ENCODE results near the gene FTCDNL1. TPM values are rescaled to one million over a fixed set of nuclear protein-coding genes. Genes with fewer than 3 reads are reported as not detected.

FTCDNL1 gene
- total and polyA plus RNA-seq, 2 of the 13 experiments (the other 11 are each of a cell fraction or from before 2014, with no cell fraction given): 0.98 to 1.4 TPM

DNA sequence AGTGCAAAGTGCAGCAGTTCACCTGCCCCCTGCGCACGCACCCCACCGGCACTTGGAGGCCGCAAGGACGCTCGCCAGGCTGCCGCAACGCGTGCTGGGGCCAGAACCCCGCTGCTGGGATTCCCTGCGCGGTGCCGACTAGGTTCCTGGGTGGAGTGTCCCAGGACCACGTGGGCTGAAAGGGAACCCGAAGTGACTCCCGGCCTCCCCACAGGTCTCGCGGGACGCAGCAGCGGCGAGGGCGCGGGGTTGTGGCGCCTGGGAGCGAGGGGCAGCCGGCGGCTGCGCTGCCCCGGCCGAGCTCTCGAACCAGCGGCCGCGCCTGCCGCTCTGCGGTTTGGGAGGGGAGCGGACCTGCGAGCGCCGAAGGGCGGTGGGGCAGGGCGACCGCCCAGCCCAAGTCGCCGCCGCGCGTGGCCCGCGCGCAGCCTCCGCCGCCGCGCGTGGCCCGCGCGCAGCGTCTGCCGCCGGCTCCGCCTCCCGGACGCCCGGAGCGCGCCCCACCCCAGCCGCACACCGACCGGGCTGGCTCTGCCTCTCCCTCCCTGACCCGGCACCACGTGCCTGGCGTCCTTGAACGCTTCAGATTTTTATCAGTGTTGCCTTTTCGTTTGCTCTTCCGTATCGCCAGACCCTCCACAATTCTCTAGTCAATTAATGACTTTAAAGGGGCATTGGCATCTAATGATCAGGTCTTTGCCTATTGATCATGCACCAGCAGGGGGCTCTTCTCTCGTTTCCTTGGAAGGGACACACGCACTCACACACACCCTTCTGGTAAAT lies at the start of gene FTCDNL1 (continued):
- TF ChIP-seq REXO4 (CRISPR knock-in tag; IDR thresholded peaks at IDR 0.05; ENCODE audit: borderline replicate concordance) (no peak), RFXAP (CRISPR knock-in tag; IDR thresholded peaks at IDR 0.05; ENCODE audit: borderline replicate concordance) (no peak), PAX8 (CRISPR knock-in tag; IDR thresholded peaks at IDR 0.05; ENCODE audit: borderline replicate concordance) (no peak), ZNF20 (CRISPR knock-in tag; IDR thresholded peaks at IDR 0.05) (no peak), SMAD9 (CRISPR knock-in tag; IDR thresholded peaks at IDR 0.05) (0 out of 2 replicates have a peak, but pooled peaks have one; percentile 64), MIER2 (CRISPR knock-in tag; IDR thresholded peaks at IDR 0.05) (no peak), ZNF629 (CRISPR knock-in tag; conservative IDR thresholded peaks at IDR 0.05) (no peak), ZFX (CRISPR knock-in tag; IDR thresholded peaks at IDR 0.05; ENCODE audit: low read depth) (peak; percentile 91), SOX5 (CRISPR knock-in tag; IDR thresholded peaks at IDR 0.05; ENCODE audit: borderline replicate concordance) (peak; percentile 18; the same call in 1 of the 2 replicates), KLF16 (CRISPR knock-in tag; IDR thresholded peaks at IDR 0.05) (no peak), SCMH1 (CRISPR knock-in tag; IDR thresholded peaks at IDR 0.05; ENCODE audit: borderline replicate concordance) (no peak), LCORL (IDR thresholded peaks at IDR 0.05) (no peak), LCORL (CRISPR knock-in tag; IDR thresholded peaks at IDR 0.05) (peak; percentile 9; the same call in 1 of the 2 replicates), SRSF4 (IDR thresholded peaks at IDR 0.05; ENCODE audit: low read depth, low read length, poor library complexity, severe bottlenecking) (no peak), ZNF678 (CRISPR knock-in tag; IDR thresholded peaks at IDR 0.05) (no peak; the same call in 1 of the 2 replicates), NFKB2 (CRISPR knock-in tag; IDR thresholded peaks at IDR 0.05; ENCODE audit: borderline replicate concordance) (peak; percentile 92; the same call in 1 of the 2 replicates), HMG20A (CRISPR knock-in tag; IDR thresholded peaks at IDR 0.05; ENCODE audit: borderline replicate concordance) (peak; percentile 19; the same call in 1 of the 2 replicates)
- TF ChIP-seq, protein P1, sequence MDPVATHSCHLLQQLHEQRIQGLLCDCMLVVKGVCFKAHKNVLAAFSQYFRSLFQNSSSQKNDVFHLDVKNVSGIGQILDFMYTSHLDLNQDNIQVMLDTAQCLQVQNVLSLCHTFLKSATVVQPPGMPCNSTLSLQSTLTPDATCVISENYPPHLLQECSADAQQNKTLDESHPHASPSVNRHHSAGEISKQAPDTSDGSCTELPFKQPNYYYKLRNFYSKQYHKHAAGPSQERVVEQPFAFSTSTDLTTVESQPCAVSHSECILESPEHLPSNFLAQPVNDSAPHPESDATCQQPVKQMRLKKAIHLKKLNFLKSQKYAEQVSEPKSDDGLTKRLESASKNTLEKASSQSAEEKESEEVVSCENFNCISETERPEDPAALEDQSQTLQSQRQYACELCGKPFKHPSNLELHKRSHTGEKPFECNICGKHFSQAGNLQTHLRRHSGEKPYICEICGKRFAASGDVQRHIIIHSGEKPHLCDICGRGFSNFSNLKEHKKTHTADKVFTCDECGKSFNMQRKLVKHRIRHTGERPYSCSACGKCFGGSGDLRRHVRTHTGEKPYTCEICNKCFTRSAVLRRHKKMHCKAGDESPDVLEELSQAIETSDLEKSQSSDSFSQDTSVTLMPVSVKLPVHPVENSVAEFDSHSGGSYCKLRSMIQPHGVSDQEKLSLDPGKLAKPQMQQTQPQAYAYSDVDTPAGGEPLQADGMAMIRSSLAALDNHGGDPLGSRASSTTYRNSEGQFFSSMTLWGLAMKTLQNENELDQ (CRISPR knock-in tag; IDR thresholded peaks at IDR 0.05; ENCODE audit: borderline replicate concordance): no peak
- TF ChIP-seq, protein P2, sequence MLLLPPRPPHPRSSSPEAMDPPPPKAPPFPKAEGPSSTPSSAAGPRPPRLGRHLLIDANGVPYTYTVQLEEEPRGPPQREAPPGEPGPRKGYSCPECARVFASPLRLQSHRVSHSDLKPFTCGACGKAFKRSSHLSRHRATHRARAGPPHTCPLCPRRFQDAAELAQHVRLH (CRISPR knock-in tag; IDR thresholded peaks at IDR 0.05; ENCODE audit: borderline replicate concordance, low read depth): no peak
- TF ChIP-seq, protein P3, sequence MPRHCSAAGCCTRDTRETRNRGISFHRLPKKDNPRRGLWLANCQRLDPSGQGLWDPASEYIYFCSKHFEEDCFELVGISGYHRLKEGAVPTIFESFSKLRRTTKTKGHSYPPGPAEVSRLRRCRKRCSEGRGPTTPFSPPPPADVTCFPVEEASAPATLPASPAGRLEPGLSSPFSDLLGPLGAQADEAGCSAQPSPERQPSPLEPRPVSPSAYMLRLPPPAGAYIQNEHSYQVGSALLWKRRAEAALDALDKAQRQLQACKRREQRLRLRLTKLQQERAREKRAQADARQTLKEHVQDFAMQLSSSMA (CRISPR knock-in tag; IDR thresholded peaks at IDR 0.05): no peak
- TF ChIP-seq, protein P4, sequence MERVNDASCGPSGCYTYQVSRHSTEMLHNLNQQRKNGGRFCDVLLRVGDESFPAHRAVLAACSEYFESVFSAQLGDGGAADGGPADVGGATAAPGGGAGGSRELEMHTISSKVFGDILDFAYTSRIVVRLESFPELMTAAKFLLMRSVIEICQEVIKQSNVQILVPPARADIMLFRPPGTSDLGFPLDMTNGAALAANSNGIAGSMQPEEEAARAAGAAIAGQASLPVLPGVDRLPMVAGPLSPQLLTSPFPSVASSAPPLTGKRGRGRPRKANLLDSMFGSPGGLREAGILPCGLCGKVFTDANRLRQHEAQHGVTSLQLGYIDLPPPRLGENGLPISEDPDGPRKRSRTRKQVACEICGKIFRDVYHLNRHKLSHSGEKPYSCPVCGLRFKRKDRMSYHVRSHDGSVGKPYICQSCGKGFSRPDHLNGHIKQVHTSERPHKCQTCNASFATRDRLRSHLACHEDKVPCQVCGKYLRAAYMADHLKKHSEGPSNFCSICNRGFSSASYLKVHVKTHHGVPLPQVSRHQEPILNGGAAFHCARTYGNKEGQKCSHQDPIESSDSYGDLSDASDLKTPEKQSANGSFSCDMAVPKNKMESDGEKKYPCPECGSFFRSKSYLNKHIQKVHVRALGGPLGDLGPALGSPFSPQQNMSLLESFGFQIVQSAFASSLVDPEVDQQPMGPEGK (CRISPR knock-in tag; IDR thresholded peaks at IDR 0.05): peak; percentile 96
- TF ChIP-seq, protein P5, sequence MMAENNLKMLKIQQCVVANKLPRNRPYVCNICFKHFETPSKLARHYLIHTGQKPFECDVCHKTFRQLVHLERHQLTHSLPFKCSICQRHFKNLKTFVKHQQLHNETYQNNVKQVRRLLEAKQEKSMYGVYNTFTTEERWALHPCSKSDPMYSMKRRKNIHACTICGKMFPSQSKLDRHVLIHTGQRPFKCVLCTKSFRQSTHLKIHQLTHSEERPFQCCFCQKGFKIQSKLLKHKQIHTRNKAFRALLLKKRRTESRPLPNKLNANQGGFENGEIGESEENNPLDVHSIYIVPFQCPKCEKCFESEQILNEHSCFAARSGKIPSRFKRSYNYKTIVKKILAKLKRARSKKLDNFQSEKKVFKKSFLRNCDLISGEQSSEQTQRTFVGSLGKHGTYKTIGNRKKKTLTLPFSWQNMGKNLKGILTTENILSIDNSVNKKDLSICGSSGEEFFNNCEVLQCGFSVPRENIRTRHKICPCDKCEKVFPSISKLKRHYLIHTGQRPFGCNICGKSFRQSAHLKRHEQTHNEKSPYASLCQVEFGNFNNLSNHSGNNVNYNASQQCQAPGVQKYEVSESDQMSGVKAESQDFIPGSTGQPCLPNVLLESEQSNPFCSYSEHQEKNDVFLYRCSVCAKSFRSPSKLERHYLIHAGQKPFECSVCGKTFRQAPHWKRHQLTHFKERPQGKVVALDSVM (CRISPR knock-in tag; IDR thresholded peaks at IDR 0.05): peak; percentile 65; the same call in 1 of the 2 replicates
